Lung (tissue), 12 donors: ENCODE data around the gene NOP58. TPM values are rescaled to one million over a fixed set of nuclear protein-coding genes. Genes with fewer than 3 reads are reported as not detected.
A peak's percentile ranks its signal among the peaks of the same experiment; 100 is the strongest.
"Not testable (repeated sequence)": the region's sequence is repeated elsewhere in the genome, so short reads cannot be mapped to it uniquely, and the experiment has no call there.

Experiments
- ATAC-seq: fragments of 200-7000 bp; cut with Tn5 transposase; one replicate; pipeline ENCODE4 v1.9.1; 2020; ENCODE audit warnings: moderate number of reproducible peaks; ENCODE audit not compliant: insufficient read depth, low FRiP score
- DNase-seq, 3 donors: peaks; one replicate each; pipeline ENCODE4 v3.0.0-alpha.2; 2013 to 2017
- H3K27ac ChIP-seq, 2 donors: one replicate each; pipeline ENCODE4 v1.5.1; 2013; ENCODE audit warnings: mild to moderate bottlenecking in 2 of 2, moderate library complexity in 2 of 2, control low read depth in 1 of 2, inconsistent platforms in 1 of 2, low read depth in 1 of 2, low read length in 1 of 2
- H3K27me3 ChIP-seq, 3 donors: one replicate each; pipeline ENCODE4 v1.5.1; 2013; ENCODE audit warnings: low read length in 2 of 3; ENCODE audit not compliant: control insufficient read depth in 3 of 3, insufficient read depth in 3 of 3
- H3K36me3 ChIP-seq, 4 donors: one replicate each; pipeline ENCODE4 v1.5.1; 2013; ENCODE audit warnings: low read length in 4 of 4, mild to moderate bottlenecking in 1 of 4, moderate library complexity in 1 of 4; ENCODE audit not compliant: control insufficient read depth in 4 of 4, insufficient read depth in 4 of 4
- H3K4me1 ChIP-seq, 5 donors: one replicate each; pipeline ENCODE4 v1.5.1; 2013; ENCODE audit warnings: low read length in 5 of 5, mild to moderate bottlenecking in 2 of 5, moderate library complexity in 1 of 5; ENCODE audit not compliant: control insufficient read depth in 5 of 5, insufficient read depth in 5 of 5
- H3K4me3 ChIP-seq: one replicate; pipeline ENCODE4 v1.5.1; 2013; ENCODE audit warnings: mild to moderate bottlenecking, control low read depth, moderate library complexity
- H3K9ac ChIP-seq, 2 donors: one replicate each; pipeline ENCODE4 v1.5.1; 2013; ENCODE audit warnings: low read length in 2 of 2, control low read depth in 1 of 2; ENCODE audit not compliant: insufficient read depth in 1 of 2
- H3K9me3 ChIP-seq, 4 donors: one replicate each; pipeline ENCODE4 v1.5.1; 2013; ENCODE audit warnings: low read length in 3 of 4, mild to moderate bottlenecking in 1 of 4, moderate library complexity in 1 of 4; ENCODE audit not compliant: control insufficient read depth in 4 of 4, insufficient read depth in 3 of 4
- CTCF ChIP-seq: IDR thresholded peaks from 2 replicates; pipeline ENCODE4 v1.5.1; 2012; ENCODE audit warnings: mild to moderate bottlenecking; ENCODE audit errors: control extremely low read depth, extremely low read depth
- WGBS, 2 donors: extraction: QIAGEN DNeasy Blood & Tissue Kit; methylation state at CpG; one replicate each; pipeline ENCODE4 v1.1.7; 2013; 5-methylcytosine and 5-hydroxymethylcytosine counted together
- polyA plus RNA-seq, 2 donors: library from polyadenylated mRNA; stranded (reverse); fragments of 200-250 nt; gene quantifications; one replicate each; pipeline ENCODE4 v1.2.1, GENCODE V29; 2013
- total RNA-seq, 2 donors: library from RNA; depleted of rRNA in 1 of 2; stranded (reverse); fragments of >200 nt in 1 of 2; gene quantifications; one replicate each; pipeline ENCODE4 v1.2.1, GENCODE V29; 2014 to 2021
- donor health status: control.
- donor health status: control.
- donor health status: Bipolar disorder and iron deficiency.
- donor health status: healthy.
- donor health status: DM: yes; HTN: yes; CAD: no.

NOP58 gene
- total and polyA plus RNA-seq, 4 donors, result 48.1 to 113 (median 68.0) TPM

- not testable (repeated sequence) for ATAC-seq, H3K9ac ChIP-seq, H3K27ac ChIP-seq, H3K4me1 ChIP-seq, H3K9me3 ChIP-seq, H3K27me3 ChIP-seq, DNase-seq, H3K4me3 ChIP-seq
- WGBS, 2 donors, result 84 to 89% methylated on average over 11 of the region's 11 CpGs
- H3K36me3 ChIP-seq, result peaks cover 0 to 26% (median 10%) of the 10 kb centered on the region in 4 donors
Observed at GRCh38 chr2:202276078-202276720, 10.6 kb downstream of the NOP58 start.

- TF ChIP-seq CTCF, result no peak
- Histone ChIP-seq H3K27me3 (no peaks in the 10 kb centered on the region), H3K9ac (no peak overlapping the region), H3K27ac (peak overlapping the region; percentile 42 to 54), H3K4me1 (peaks cover 0 to 5% (median 0%) of the 10 kb centered on the region in 5 donors), H3K4me3 (no peak overlapping the region), H3K36me3 (peaks cover 3 to 33% (median 19%) of the 10 kb centered on the region in 4 donors), H3K9me3 (no peaks in the 10 kb centered on the region)
- ATAC-seq, result peak; percentile 36
- DNase-seq, result no peak
- WGBS, 2 donors, result 60 to 73% methylated on average over 6 of the region's 6 CpGs
Observed at GRCh38 chr2:202278036-202278760, 12.6 kb downstream of the NOP58 start.

- Histone ChIP-seq H3K36me3 (peaks cover 8 to 35% (median 20%) of the 10 kb centered on the region in 4 donors), H3K27me3 (no peaks in the 10 kb centered on the region), H3K9me3 (no peaks in the 10 kb centered on the region), H3K9ac (no peak overlapping the region), H3K4me1 (peaks cover 0 to 5% (median 0%) of the 10 kb centered on the region in 5 donors), H3K4me3 (no peak overlapping the region), H3K27ac (peak overlapping the region in 1 of 2 donors; percentile 54)
- DNase-seq, result peak in 2 of 3 donors; percentile 69 to 77
- 21 to 48% methylated on average over 1 of the region's 1 CpG for WGBS, 2 donors
- TF ChIP-seq CTCF, result peak; percentile 29
- peak; percentile 67 for ATAC-seq
Observed at GRCh38 chr2:202278944-202279343, 13.4 kb downstream of the NOP58 start.

GRCh38 chr2:202286595-202286994 lies 21.0 kb downstream of the NOP58 start:
- no peak for ATAC-seq
- H3K36me3 ChIP-seq, result peaks cover 27 to 57% (median 47%) of the 10 kb centered on the region in 4 donors
- no peak overlapping the region for H3K9ac ChIP-seq
- H3K4me1 ChIP-seq, result peaks cover 0 to 6% (median 0%) of the 10 kb centered on the region in 5 donors
- no peak overlapping the region for H3K4me3 ChIP-seq
- no peak for TF ChIP-seq CTCF
- DNase-seq, result no peak
- no peaks in the 10 kb centered on the region for H3K9me3 ChIP-seq
- no peaks in the 10 kb centered on the region for H3K27me3 ChIP-seq
- H3K27ac ChIP-seq, result no peak overlapping the region
